ENCODE measurements around the gene CDSN.
A peak's percentile ranks its signal among the peaks of the same experiment; 100 is the strongest.
"Not testable (repeated sequence)": the region's sequence is repeated elsewhere in the genome, so short reads cannot be mapped to it uniquely, and the experiment has no call there.

The CDSN gene

GRCh38 chr6:31081872-31082271 is 38.4 kb downstream of the CDSN start:
- DNase-seq: no peak

- peak; percentile 77 for DNase-seq
These were observed 40.5 kb downstream of the CDSN start for GRCh38 chr6:31079656-31080261.

GRCh38 chr6:31076611-31077010 is 43.6 kb downstream of the CDSN start:
- DNase-seq: no peak

GRCh38 chr6:31075528-31075927 is 44.7 kb downstream of the CDSN start:
- no peak for DNase-seq

GRCh38 chr6:31074401-31074800 is 45.8 kb downstream of the CDSN start:
- no peak for DNase-seq

GRCh38 chr6:31070711-31071197 is 49.5 kb downstream of the CDSN start:
- no peak for DNase-seq

- DNase-seq: peak; percentile 82
These were observed 51.4 kb downstream of the CDSN start for GRCh38 chr6:31068669-31069340.

GRCh38 chr6:31067891-31068668 is 52.2 kb downstream of the CDSN start:
- DNase-seq: not testable (repeated sequence)

GRCh38 chr6:31067028-31067427 is 53.2 kb downstream of the CDSN start:
- DNase-seq: not testable (repeated sequence)

GRCh38 chr6:31065556-31065955 is 54.7 kb downstream of the CDSN start:
- no peak for DNase-seq

Measured in stimulated activated CD8-positive, alpha-beta memory T cell treated with anti-CD3 and anti-CD28 coated beads, Interleukin-4, amount 100 ng/mL, for 48 hours (primary cell).